Skeletal muscle cell (primary cell): ENCODE results near the gene SUMF2.
"Not testable (repeated sequence)": the region's sequence is repeated elsewhere in the genome, so short reads cannot be mapped to it uniquely, and the experiment has no call there.

Experiments used
- DNase-seq: peaks from one replicate; pipeline ENCODE4 v3.0.0-alpha.2; 2010; ENCODE audit warnings: low read depth
- H3K4me3 ChIP-seq: 2 replicates; pipeline ENCODE4 v1.5.1; 2011; ENCODE audit warnings: low read depth, mild to moderate bottlenecking, control low read depth, low read length, moderate library complexity

The SUMF2 gene

GRCh38 chr7:56053379-56053778 is 10.7 kb upstream of the SUMF2 start:
- no peak for DNase-seq
- no peak overlapping the region for H3K4me3 ChIP-seq

GRCh38 chr7:56053993-56054392 is 10.1 kb upstream of the SUMF2 start:
- no peak for DNase-seq
- no peak overlapping the region for H3K4me3 ChIP-seq

GRCh38 chr7:56062382-56062781 is 1.7 kb upstream of the SUMF2 start:
- no peak overlapping the region for H3K4me3 ChIP-seq
- no peak for DNase-seq

DNA sequence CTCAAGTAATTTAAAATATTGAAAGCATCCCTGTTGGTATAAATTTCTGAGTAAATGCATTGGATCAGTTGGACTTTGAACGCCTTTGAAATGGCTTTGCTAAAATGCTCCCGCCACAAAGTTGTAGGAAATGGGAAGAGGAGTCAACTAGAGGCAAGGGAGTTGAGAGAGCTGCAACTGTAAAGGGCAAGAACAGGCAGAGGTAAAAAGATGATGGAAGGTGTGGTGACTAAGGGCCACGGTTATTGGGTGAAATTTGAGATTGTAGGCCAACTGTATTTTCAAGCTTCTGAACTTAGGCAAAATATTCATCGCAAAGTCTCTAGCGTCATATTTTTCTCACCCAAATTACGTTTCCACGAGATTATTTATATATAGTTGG is 595 bp upstream of the SUMF2 start:
- DNase-seq = no peak
- H3K4me3 ChIP-seq = peak overlapping the region; percentile 88

GRCh38 chr7:56066376-56066775 is 2.3 kb downstream of the SUMF2 start:
- H3K4me3 ChIP-seq, DNase-seq: not testable (repeated sequence)

GRCh38 chr7:56074371-56074791 is 10.3 kb downstream of the SUMF2 start:
- no peak overlapping the region for H3K4me3 ChIP-seq
- DNase-seq = no peak

- no peak for DNase-seq
- H3K4me3 ChIP-seq = no peak overlapping the region
These were observed 13.6 kb downstream of the SUMF2 start for GRCh38 chr7:56077681-56078080.

GRCh38 chr7:56078196-56078595 is 14.1 kb downstream of the SUMF2 start:
- no peak overlapping the region for H3K4me3 ChIP-seq
- DNase-seq = no peak

- DNase-seq = peak; percentile 41
- H3K4me3 ChIP-seq = no peak overlapping the region
These were observed 15.5 kb downstream of the SUMF2 start for GRCh38 chr7:56079450-56080185.

GRCh38 chr7:56080726-56081435 is 16.8 kb downstream of the SUMF2 start:
- not testable (repeated sequence) for H3K4me3 ChIP-seq, DNase-seq

- no peak for DNase-seq
- H3K4me3 ChIP-seq = no peak overlapping the region
These were observed 17.7 kb downstream of the SUMF2 start for GRCh38 chr7:56081626-56082340.

GRCh38 chr7:56083150-56083785 is 19.2 kb downstream of the SUMF2 start:
- H3K4me3 ChIP-seq = no peak overlapping the region
- DNase-seq = no peak

GRCh38 chr7:56086761-56087160 is 22.7 kb downstream of the SUMF2 start:
- H3K4me3 ChIP-seq = no peak overlapping the region
- no peak for DNase-seq

DNA sequence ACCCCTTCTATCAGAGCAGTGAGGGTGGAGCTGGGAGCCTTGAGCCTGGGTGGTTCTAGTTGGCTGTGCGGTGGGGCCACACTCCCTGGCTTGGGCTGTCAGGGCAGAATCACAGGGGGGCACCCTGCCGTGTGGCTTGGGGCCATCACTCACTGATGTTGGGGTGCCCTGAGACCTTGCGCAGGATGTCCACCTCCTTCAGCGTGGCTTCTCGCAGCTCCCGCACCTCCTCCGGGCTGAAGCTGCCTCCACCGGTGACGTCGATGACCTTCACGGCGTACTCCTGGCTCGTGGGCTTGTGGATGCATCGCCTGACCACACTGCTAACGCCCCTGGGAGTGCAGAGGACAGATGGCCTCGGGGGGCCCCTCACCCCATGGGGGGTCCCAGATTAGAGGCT is 23.4 kb downstream of the SUMF2 start:
- no peak overlapping the region for H3K4me3 ChIP-seq
- DNase-seq = no peak

GRCh38 chr7:56091591-56091990 is 27.5 kb downstream of the SUMF2 start:
- DNase-seq = no peak
- no peak overlapping the region for H3K4me3 ChIP-seq

DNA sequence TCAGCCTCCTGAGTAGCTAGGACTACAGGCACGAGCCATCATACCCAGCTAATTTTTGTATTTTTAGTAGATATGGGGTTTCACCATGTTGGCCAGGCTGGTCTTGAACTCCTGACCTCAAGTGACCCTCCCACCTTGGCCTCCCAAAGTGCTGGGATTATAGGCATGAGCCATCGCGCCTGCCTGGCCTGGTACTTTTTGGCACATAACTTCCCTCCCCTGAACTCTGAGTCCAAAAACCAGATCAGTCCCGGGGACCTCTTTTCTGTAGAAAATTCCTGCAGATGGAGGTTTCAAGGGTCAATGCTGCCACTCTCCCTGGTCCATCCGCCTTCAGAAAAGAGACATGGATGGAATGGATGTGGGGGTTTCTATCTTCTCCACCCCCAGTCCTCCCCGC is 28.3 kb downstream of the SUMF2 start:
- DNase-seq, H3K4me3 ChIP-seq: not testable (repeated sequence)

DNA sequence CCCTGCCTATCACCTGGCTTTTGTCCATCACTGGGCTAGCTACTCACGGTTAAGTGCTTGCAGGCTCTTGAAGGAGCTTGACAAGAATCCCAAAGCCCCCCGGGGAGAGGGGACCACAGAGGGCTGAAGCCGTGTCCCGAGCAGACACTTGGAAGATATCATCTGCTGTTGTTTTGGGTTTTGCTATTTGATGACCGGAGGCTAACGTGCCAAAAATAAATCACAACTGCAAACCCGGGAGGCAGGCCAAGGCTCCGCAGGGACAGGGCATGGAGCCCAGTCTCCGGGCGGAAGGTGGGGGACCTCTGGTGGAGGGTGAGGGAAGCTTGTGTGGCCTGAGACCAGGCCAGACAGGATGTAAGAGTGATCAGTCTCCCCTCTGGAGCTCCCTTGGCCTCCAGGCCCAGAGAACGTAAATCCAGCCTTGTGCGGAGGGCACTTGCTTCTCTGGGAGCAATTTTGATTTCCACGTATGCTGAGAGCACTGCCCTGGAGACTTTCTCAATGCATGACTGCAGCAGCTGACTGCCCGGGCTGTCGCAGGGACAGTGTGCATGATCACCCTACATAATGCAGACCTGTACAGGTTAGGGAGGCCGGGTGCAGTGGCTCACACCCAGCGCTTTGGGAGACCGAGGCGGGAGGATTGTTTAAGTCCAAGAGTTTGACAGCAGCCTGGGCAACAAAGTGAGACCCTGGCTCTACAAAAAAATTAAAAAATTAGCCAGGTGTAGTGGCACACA is 28.9 kb downstream of the SUMF2 start, which contains the start of gene PHKG1:
Gene PHKG1 (minus strand): TSS at position 164 of the 743 bp plus-strand sequence. CDS start 4,011 bp downstream, outside the sequence.
- no peak within 1 kb of the TSS for H3K4me3 ChIP-seq
- no peak for DNase-seq

- no peak overlapping the region for H3K4me3 ChIP-seq
- no peak for DNase-seq
These were observed 33.6 kb downstream of the SUMF2 start for GRCh38 chr7:56097700-56098099.
